NOMO-1 treated with DMSO at 0.1 percent for 48 hours (cell line): ENCODE results near the gene PLCB1.

ENCODE experiments used
- DNase-seq: peaks from one replicate; lab custom pipeline; 2025; ENCODE audit not compliant: unreplicated experiment; lab: John Stamatoyannopoulos, UW

PLCB1 gene

DNA sequence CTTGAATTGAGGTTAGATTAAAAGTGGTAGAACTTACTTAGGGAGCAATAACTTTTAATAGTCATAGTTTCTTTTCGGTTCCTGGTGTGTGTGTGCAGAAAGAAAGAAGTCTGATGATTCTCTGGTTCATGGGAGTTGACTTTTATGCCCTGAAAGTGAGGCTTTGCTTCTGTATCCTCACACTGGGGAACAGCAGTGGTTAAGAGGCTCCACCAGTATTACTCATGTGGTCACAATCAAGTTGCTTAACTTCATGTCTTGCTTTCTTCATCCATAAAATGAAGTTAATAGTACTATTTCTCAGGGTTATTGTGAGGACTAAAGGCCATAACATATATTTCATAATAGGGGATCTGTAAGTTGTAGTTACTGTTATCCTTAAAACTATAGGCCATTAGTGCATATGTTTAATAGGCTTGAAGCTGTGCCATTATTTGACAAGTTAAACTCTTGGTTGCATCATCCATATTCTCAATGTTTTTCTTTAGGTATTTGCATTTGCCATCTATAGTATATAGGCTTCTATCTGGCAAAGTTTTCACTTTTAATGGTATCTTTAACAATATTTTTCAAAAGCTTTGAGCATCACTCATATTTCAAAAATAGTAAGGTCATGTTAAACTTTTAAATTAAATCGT is 262.4 kb downstream of the PLCB1 start:
- peak; percentile 95 for DNase-seq

DNA sequence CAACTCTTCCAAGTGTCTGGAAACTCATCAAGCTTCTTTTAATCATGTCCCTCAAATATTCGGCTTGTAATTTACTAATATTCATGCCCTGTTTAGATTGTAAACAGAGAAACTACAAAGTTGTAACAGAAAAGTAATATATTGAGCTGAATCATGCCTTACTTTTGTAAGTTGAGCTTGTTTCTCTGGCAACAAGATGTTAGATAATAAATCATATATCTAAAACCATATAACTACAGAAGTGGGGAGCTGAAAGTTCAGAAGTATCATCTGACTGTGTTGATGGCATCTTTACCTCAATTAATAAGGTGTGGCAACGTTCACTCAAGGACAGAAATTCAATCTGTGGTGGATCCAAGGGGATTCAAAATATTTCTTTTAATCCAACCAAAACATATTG is 263.9 kb downstream of the PLCB1 start:
- peak; percentile 5 for DNase-seq

DNA sequence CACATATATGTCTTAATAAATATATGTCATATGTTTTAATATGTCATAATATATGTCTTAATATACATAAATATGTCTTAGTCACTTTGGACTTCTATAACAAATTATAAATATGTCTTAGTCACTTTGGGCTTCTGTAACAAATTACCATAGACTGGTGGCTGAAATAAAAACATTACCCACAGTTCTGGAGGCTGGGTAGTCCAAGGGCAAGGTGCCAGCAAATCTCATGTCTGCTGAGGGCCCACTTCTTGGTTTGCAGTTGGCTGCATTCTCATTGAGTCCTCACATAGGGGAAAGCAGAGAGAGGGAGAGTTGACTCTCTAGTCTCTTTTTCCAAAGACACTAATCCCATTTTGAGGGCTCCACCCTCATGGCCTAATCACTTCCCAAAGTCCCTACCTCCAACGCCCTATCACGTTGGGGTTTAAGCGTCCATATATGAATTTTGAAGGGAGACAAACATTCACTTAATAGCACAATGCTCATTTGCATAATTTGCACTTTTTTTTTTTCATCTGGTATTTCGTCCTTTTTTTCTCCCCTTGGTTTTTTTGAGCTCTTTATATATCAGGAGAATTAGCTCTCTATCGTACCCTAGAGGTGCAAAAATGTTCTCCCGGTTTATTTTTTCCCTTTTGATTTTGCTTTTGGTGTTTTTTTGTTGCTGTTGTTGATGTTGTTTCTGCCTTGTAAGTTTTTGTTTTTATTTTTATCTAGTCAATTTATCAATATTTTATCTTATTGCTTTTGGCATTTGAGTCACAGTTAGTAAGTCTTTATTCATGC is 266.4 kb downstream of the PLCB1 start:
- no peak for DNase-seq

DNA sequence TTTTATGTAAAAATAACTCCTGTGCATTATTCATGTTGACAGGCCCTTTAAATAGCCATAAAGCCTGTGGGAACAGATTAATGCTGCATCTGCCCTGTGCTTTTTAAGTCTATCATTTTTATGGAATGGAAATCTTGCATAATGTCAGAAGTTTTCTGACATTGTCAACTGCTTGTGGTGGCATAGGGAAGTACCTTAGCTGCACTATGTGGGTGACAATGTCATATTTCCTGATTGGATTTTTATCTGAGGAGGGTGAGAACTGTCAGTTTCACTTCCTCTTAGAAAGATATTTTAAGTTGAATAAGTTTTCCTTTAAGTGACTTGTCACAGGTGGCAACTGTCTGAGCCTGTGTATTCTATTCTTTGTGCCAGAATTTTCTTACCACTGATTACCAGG is 267.9 kb downstream of the PLCB1 start:
- peak; percentile 97 for DNase-seq

DNA sequence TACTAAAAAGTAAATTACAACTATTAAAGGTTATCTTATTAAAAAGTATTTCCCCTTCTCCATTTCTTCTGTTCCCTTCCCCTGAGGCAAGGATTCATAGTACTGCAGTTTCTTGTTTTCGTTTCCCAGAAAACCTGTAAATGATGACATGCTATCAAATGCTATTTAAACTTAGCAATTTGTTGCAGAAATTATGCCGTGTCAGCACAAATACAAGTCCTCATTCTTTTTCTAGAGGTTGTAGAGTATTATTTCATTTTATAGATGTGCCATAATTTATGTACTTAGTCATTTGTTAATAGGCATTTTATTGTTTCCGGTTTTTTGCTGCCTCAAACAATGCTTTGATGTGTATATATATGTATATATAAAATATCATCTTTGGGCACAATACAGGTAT is 268.4 kb downstream of the PLCB1 start:
- DNase-seq: no peak

DNA sequence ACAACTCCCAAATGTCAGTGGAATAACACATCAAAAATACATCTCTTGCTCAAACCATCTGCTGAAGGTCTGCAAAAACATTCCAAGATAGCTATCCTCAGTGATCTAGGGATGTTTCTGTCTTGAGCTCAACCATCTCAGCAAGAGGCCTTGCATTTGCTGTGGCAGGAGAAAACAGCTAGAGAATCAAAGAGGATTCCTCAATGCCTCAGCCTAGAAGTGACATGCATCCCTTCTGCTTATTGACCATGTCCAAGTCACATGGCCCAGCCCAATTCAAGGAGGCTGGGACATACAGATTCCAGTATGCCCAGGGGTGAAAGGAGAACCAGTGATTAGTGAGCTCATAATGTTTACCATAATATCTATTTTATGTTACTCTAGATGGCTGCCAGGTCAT is 269.5 kb downstream of the PLCB1 start:
- DNase-seq: no peak

DNA sequence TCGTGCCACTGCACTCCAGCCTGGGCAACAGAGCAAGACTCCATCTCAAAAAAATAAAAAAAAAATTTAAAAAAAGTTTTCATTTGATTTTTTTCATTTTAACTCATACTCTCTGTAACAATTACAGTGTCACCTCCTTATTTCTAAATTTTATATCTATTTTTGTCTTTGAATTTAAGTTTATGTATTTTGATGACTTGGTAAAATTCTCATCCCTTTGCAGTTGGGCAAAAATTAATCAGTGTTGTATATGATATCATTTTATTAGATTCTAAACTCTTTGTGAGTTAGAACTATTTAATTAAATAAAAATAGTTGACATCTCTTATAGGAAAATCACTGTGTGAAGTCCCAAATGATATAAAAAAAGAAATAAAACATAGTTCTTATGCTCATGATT is 270.7 kb downstream of the PLCB1 start:
- no peak for DNase-seq

DNA sequence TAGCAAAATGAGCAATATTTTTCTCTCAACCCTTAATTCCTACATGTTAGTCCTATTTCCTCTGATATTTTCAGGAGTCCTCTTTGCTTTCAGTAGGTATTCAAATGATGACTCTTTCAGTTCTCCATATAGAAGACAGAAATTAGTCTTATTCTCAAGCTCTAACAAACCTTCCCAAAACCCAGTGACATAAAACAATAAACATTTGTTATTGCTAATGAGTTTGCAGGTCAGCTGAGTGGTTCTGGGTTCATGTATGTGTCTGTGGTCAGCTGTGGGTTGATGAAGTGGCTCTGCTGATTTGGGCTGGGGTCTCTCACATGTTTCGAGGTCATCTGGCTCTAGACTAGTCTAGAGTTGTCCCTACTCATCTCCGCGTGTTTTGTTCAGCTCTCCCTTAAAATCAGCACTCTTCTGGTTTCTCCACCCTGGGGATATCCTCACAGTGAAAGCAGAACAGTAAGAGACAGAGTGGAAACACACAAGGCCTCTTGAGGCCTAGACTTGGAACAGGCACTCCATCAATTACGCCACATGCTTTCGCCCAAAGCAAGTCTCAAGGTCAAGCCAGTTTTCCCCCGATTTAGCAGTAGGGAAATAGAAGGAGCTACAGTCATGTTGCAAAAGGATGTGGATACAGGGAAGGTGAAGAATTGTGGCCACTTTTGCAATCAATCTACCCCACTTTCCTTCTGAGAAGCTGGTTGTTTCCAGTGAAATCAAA is 273.0 kb downstream of the PLCB1 start:
- no peak for DNase-seq

DNA sequence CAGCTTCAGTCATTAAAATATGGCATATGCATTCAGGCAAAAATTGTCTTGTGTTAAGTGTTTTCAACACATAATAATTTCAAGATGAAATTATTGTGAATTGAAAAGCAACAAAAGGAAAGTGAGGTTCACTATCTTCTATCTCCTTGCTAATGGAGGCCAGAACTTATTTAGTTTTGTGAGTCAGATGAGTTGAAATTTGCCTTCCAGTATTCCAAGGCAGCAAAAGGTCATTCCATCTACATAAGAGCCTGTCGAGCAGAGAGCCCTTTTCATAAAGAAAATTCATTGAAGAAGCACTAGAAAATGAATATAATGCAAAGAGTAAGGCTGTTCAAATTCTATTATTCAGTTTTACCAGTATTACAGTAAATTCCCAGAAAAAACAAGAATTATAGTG is 274.3 kb downstream of the PLCB1 start:
- DNase-seq: no peak

DNA sequence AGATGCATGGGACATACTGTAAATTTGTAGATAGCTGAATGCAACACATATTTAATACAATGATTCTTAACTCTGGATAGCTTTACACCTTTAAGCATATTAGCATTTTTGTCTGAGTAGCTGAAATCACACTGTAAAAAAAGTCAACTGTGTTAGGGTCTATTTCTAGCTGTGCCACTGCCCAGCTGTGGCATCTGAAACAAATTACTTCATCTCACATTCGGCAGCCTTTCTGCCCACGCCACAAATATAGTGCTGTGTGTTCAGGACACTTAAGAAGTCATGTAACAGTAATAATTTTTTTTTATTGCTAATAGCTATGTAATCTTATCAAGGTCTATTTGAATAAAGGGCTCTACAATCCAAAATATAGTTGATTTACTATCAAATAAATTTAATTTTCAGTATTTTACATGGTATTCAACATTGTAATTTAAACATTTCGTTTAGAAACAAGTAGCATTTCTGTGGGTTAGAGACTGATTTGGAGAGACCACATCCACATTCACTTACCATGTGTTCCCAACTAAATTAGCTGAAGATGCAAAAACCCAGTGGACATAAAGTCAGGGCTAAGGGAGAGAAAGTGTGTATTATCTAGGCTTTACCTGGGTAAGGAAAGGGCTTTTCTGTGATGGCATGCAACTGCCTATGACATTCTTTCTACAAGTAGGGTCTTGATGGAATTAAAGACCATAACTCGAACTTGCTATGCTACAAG is 276.7 kb downstream of the PLCB1 start:
- DNase-seq: no peak

DNA sequence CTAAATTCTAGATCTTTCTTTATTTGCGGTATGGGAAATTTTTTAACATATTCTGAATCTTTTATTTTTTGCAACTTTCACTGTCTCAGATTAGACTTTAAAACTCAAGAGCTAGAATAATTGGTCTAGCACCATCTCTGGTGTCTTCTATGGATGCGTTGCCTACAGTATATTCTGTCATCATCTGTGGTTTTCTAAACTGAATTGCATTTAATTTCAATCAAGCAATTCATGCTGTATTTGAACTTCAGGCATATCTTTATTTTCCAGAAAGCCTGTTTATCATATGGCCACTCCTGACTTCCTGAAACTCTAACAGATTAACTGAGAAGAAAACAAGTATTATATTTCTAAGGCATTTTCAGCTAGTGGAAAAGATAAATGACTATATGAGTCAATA is 281.6 kb downstream of the PLCB1 start:
- no peak for DNase-seq

DNA sequence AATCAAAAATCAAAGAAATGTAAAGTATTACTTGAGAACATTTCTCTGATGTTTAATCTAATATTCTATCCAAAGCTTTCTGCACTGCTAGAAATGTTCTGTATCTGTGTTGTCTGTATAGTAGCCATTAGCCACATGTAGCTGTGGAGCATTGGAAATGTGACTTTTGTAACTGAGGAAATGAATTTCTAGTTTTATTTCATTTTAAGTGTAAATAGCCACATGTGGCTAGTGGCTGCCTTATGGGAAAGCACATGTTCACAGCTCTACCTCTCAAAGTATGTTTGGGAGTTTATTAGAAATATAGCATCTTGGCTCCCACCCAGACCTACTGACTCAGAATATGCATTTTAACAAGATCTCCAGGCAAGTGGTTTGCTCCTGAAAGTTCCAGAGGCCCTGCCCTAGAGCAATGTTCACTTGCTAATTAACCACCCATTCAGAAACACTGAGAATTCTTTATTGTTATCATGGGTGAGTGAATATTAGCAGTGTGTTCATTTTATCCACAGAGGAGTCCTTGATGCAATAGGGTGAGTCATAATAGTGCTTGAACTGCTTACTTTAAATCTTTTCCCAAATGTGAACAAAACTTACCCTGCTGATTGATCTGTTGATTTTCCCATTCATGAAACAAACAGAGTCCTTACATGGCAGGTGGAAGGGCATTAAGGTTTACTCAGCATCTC is 282.7 kb downstream of the PLCB1 start:
- DNase-seq: no peak

DNA sequence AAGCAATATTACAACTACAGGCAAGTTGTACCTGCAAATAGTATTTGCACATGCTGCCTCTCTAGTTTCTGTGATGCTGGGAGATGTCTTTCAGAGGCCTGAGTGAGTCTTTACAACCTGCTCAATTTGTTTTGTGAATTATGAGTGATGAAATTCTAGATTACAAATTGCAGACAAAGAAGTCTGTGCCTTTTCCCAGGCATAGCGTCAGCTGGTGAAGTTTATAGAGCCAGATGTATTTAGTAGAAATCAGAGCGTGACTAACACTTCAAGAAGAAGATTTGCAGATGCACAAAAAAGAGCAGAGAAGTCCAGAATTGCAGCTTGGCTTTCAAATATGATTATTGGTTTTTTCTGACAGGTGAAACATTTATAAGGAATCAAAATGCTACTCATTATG is 289.9 kb downstream of the PLCB1 start:
- DNase-seq: no peak

DNA sequence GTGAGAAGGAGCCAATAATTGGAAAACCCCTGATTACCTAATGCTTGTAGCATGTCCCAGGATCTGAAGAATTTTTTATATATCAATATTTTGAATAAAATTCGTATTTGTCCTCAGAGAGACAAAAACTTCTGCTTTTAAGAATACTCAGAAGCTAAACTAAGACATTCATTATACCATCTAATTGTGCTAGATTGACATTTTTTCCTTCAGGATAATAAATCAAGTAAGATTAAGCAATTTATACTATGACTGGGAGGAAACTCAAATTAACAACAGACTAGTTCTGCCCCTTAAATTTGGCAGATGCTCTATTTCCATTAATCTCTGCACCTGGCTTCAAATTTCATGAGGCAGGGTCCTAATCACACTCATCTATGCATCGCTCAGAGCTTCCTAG is 291.4 kb downstream of the PLCB1 start:
- peak; percentile 3 for DNase-seq

DNA sequence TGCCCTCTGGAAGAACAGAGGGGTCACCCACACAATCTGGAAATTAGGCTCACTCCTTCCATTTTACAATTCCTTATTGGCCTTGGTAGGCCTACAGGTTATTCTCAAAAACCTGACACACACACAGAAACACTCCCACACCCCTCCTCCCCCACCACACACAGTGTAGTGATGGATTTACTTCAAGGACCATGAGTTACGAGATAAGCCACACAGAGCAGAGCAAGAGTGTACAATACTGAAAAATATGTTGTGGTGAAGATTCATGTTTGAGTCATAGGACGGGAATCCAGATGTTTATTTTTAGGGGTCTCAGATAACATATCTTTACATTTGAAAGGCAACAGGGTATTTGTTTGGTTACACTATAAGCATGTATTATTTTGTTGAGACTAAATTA is 291.9 kb downstream of the PLCB1 start:
- DNase-seq: no peak

DNA sequence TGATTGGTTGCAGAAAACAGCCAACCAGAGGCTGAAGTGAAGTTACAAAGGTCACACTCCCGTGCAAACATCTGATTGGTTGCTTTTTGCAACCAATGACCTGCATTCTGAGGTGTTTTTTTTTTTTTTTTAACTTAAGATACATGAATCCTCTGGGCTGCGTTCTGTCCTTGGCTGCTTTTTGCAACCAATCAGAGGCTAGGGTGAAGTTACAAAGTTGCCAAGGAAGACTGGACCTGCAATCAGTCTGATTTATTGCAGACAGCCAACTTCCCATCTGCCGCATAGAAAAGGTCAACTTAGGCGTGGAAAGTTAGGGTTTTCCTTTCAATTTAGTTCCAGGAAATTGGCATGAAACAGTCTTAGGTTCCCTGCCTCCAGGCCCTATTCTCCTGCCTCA is 292.9 kb downstream of the PLCB1 start:
- no peak for DNase-seq

DNA sequence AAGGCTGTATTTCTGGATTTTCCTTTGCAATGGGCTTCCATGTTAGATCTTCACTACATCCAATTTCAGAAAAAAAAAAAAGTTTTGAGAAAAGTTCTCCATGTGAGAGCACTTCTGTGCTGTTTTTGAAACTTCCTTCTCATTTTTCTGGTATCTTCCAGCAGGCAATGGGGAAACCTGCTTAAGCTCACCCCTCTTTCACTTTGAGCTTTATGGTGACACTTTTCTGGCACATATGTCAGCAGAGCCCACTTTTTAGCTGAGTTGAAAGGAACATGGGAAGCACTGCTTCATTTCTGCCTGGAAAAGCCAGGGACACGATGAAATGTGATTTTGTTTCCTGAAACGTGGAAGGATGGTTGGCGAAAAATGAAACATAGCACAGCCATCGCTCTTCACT is 293.7 kb downstream of the PLCB1 start:
- no peak for DNase-seq

DNA sequence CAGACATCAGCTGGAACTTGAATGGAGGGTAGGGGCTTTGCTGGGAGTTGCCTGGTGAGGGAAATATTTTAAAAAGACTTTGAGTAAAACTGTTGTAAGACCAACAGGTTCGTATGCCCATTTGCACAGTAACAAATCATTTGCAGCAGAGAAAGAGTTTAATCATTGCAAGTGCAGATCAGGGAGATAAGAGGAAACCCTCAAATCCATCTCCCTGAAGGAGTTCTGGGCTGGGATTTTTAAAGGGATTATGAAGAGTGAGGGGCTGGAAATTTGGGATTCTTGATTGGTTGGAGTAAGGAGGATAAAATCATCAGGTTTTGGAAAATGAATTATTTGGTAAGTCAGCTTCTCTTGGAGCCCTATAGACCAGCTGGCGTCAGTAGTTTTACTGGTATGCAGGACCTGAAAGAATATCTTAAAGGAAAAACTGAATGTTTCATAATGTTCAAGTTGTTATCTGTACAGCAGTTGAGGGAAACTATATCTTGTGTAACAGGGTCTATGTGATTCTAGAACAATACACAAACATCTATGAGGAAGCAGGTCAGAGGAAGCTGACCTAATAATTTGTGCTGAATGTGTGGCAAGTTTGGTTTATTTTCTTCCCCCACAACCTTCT is 295.5 kb downstream of the PLCB1 start:
- peak; percentile 89 for DNase-seq

DNA sequence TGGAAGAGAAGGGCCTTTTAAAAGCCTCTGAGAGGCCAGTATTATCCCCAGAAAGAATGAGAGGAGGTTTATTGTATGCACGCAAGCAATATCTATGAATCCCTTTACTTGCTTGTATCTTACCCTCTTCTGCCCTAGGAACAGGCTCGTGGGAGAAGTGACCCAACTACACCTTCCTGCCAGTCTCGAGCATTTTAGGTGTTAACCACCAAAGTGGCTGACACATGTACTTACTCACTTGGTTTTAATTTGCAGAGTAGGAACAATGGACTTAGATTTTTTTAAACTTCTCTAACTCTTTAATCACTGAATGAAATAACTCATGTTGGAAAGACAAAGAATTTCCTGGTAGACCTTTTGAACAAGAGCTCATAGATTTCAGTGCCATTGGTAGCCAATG is 296.9 kb downstream of the PLCB1 start:
- DNase-seq: no peak
